AG04450 (cell line): ENCODE results near the gene PDF. TPM values are rescaled to one million over a fixed set of nuclear protein-coding genes. Genes with fewer than 3 reads are reported as not detected.

Source experiments
- CTCF ChIA-PET: fragments of 300-600, 350-600 bp; formaldehyde crosslinking; extraction: SDS; loops from one replicate; lab custom pipeline; 2022; ENCODE audit warnings: antibody characterized with exemption, inconsistent platforms; lab: Charles Lee
- POLR2A ChIA-PET: fragments of 350-600 bp; formaldehyde crosslinking; extraction: SDS; loops from one replicate; lab custom pipeline; 2021; ENCODE audit warnings: antibody characterized with exemption, inconsistent platforms; lab: Yijun Ruan, JAX
- DNase-seq: peaks from one replicate; pipeline ENCODE4 v3.0.0-alpha.2; 2011; ENCODE audit warnings: low read depth, low spot score
- H3K27ac ChIP-seq: one replicate; pipeline ENCODE4 v1.5.1; 2012; ENCODE audit warnings: low read depth, low read length, control low read depth
- H3K27me3 ChIP-seq: one replicate; pipeline ENCODE4 v1.6.0; 2012; ENCODE audit warnings: low read length; ENCODE audit not compliant: control insufficient read depth, insufficient read depth
- H3K4me3 ChIP-seq: 2 replicates; pipeline ENCODE4 v1.5.1; 2011; ENCODE audit warnings: mild to moderate bottlenecking, low read depth, low read length, control low read depth
- H3K9me3 ChIP-seq: 2 replicates; pipeline ENCODE4 v1.5.1; 2012; ENCODE audit warnings: low read length; ENCODE audit not compliant: control insufficient read depth, insufficient read depth
- polyA plus RNA-seq: library from polyadenylated mRNA; depleted of rRNA; stranded (reverse); fragments of >200 nt; gene quantifications from 2 replicates; pipeline ENCODE4 v1.2.3, GENCODE V29; 2011
- TF ChIP-seq, protein P1 (sequence below): IDR thresholded peaks from 2 replicates; pipeline ENCODE4 v1.5.1; 2011; ENCODE audit warnings: low read depth, low read length, control low read depth, inconsistent platforms

Gene PDF
- polyA plus RNA-seq, 1 experiment: 6.4 TPM

DNA sequence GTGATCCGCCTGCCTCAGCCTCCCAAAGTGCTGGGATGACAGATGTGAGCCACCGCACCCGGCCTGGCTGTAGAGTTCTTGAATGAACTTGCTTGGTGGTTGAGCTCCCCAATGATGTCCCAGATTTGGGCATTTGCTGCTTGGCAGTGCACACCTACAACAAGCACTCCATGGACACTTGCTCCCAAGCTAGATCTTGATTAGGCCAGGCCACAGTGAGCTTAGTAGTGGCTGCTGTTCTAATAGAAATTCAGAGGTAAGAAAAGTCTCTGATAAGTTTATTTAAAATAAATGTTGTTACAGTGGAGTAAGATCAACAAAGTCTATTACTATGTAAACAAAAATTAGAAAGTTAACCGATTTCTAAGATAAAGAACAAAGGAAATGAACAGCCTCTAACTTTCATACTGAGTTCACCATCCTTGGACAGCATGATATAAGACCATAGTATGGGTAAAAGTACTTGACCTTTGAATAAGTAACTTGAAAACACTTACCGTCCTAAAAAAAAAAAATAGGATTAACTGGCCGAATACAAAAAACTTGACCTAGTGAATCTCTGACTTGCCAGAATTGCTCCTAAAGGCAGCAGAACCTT is 20.2 kb upstream of the PDF start:
- no peaks in the 10 kb centered on the region for H3K27me3 ChIP-seq
- ChIA-PET POLR2A (interaction anchor here (0.6 to 0.7 kb wide), 2 partner anchors 10 to 20 kb away, joined by 3 to 4 read pairs; no protein-coding TSS in a partner anchor), CTCF (interaction anchor here (1.0 kb wide), 1 partner anchor 200 kb away, joined by 4 read pairs; no protein-coding TSS in a partner anchor)
- TF ChIP-seq, protein P1, sequence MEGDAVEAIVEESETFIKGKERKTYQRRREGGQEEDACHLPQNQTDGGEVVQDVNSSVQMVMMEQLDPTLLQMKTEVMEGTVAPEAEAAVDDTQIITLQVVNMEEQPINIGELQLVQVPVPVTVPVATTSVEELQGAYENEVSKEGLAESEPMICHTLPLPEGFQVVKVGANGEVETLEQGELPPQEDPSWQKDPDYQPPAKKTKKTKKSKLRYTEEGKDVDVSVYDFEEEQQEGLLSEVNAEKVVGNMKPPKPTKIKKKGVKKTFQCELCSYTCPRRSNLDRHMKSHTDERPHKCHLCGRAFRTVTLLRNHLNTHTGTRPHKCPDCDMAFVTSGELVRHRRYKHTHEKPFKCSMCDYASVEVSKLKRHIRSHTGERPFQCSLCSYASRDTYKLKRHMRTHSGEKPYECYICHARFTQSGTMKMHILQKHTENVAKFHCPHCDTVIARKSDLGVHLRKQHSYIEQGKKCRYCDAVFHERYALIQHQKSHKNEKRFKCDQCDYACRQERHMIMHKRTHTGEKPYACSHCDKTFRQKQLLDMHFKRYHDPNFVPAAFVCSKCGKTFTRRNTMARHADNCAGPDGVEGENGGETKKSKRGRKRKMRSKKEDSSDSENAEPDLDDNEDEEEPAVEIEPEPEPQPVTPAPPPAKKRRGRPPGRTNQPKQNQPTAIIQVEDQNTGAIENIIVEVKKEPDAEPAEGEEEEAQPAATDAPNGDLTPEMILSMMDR: no peak
- H3K4me3 ChIP-seq: no peak overlapping the region
- no peaks in the 10 kb centered on the region for H3K9me3 ChIP-seq
- no peak overlapping the region for H3K27ac ChIP-seq
- DNase-seq: no peak

GRCh38 chr16:69349536-69349935 is 19.1 kb upstream of the PDF start:
- ChIA-PET CTCF (no interaction called here), POLR2A (no interaction called here)
- H3K4me3 ChIP-seq: no peak overlapping the region
- H3K27me3 ChIP-seq: no peaks in the 10 kb centered on the region
- H3K9me3 ChIP-seq: no peaks in the 10 kb centered on the region
- DNase-seq: no peak
- TF ChIP-seq, protein P1: no peak
- H3K27ac ChIP-seq: no peak overlapping the region

DNA sequence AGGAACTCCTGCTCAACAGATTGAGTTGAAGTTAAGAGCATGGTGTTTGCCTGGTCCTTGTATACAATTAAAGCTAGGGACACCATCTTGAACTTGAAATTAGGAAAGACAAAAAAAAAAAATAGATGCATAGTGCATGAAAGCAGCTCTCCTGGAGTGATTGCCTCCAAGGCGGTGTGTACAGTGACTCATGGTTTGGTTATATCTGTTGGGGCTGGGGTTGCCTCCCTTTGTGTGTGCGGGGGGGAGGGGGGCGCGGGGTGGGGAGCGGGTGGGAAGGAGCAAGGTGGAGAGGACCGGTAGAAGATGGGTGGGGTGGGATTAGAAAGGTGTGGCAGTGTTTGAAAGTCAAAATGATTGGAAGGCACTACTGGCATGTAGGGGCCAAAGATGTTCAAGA is 17.8 kb upstream of the PDF start:
- H3K9me3 ChIP-seq: no peaks in the 10 kb centered on the region
- no peaks in the 10 kb centered on the region for H3K27me3 ChIP-seq
- DNase-seq: no peak
- no peak overlapping the region for H3K27ac ChIP-seq
- ChIA-PET POLR2A (interaction anchor here (0.5 kb wide), 1 partner anchor 1065 kb away, joined by 7 read pairs; no protein-coding TSS in a partner anchor), CTCF (no interaction called here)
- TF ChIP-seq, protein P1: no peak
- H3K4me3 ChIP-seq: no peak overlapping the region

DNA sequence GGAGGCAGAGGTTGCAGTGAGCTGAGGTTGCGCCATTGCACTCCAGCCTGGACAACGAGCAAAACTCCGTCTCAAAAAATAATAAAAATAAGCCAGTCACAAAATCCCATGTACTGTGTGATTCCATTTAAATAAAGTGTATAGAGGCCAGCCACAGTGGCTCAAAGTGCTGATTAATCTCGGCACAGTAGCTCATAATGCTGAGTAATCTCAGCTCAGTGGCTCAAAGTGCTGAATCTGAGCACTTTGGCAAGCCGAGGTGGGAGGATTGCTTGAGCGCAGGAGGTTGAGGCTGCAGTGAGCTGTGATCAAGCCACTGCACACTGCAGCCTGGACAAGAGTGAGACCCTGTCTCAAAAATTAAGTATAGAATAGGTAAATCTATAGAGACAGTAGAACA is 16.3 kb upstream of the PDF start:
- POLR2A ChIA-PET: no interaction called here
- CTCF ChIA-PET: no interaction called here
- no peaks in the 10 kb centered on the region for H3K27me3 ChIP-seq
- no peak overlapping the region for H3K4me3 ChIP-seq
- no peaks in the 10 kb centered on the region for H3K9me3 ChIP-seq
- TF ChIP-seq, protein P1: no peak
- no peak overlapping the region for H3K27ac ChIP-seq
- DNase-seq: no peak

GRCh38 chr16:69345923-69346322 is 15.5 kb upstream of the PDF start:
- H3K27ac ChIP-seq: no peak overlapping the region
- H3K4me3 ChIP-seq: no peak overlapping the region
- no peak for DNase-seq
- ChIA-PET POLR2A (no interaction called here), CTCF (no interaction called here)
- TF ChIP-seq, protein P1: no peak
- H3K27me3 ChIP-seq: no peaks in the 10 kb centered on the region
- no peaks in the 10 kb centered on the region for H3K9me3 ChIP-seq
